Measurements from ENCODE around the gene ALX4.

GRCh38 chr11:44264438-44264749 lies 45.5 kb downstream of the ALX4 start:
- TF ChIP-seq CTCF (IDR thresholded peaks at IDR 0.05): no peak
- no peak for TF ChIP-seq POLR2A (IDR thresholded peaks at IDR 0.05)

Measured in testis (tissue), 2 donors.